A549 (cell line): ENCODE results near the gene CLCN7.

Experiments used
- BCL3 ChIP-seq: fragments of >200 bp; sonication (Bioruptor Twin); formaldehyde crosslinking; IDR thresholded peaks from 3 replicates; pipeline ENCODE4 v1.6.1; 2016
- CBX8 ChIP-seq: fragments of 200-600 bp; sonication (generic); IDR thresholded peaks from 2 replicates; pipeline ENCODE4 v1.6.1; 2016
- CTCF ChIP-seq: fragments of >200 bp; sonication (Bioruptor Twin); formaldehyde crosslinking; IDR thresholded peaks from 3 replicates; pipeline ENCODE4 v1.5.1; 2016
- EHF ChIP-seq: fragments of 250-450 bp; sonication (Bioruptor Pico); IDR thresholded peaks from 2 replicates; pipeline ENCODE4 v1.5.0; 2020; ENCODE audit warnings: mild to moderate bottlenecking
- MAX ChIP-seq: IDR thresholded peaks from 2 replicates; pipeline ENCODE4 v1.6.1; 2012
- MYC ChIP-seq: IDR thresholded peaks from 2 replicates; pipeline ENCODE4 v1.6.1; 2012; ENCODE audit warnings: mild to moderate bottlenecking, inconsistent platforms, low read length, improper control_type of control experiment, borderline replicate concordance
- POLR2A ChIP-seq: IDR thresholded peaks from 2 replicates; pipeline ENCODE4 v1.6.1; 2012; ENCODE audit warnings: mild to moderate bottlenecking, low read length
- REST ChIP-seq: fragments of 200-600 bp; sonication (generic); IDR thresholded peaks from 2 replicates; pipeline ENCODE4 v1.6.1; 2016; ENCODE audit warnings: antibody characterized with exemption, mild to moderate bottlenecking, moderate library complexity
- SREBF2 ChIP-seq: fragments of 450-650 bp; IDR thresholded peaks from 2 replicates; pipeline ENCODE4 v1.6.1; 2014; ENCODE audit warnings: mild to moderate bottlenecking, moderate library complexity

GRCh38 chr16:1433756-1434155, 41.1 kb downstream of the CLCN7 start:
- TF ChIP-seq REST (no peak), POLR2A (no peak), MYC (no peak), SREBF2 (no peak), MAX (no peak), CTCF (no peak), BCL3 (no peak), CBX8 (no peak), EHF (CRISPR knock-in tag) (no peak)
